Prostate gland (tissue), 2 donors: ENCODE measurements around the gene PRKAR2A. TPM values are rescaled to one million over a fixed set of nuclear protein-coding genes. Genes with fewer than 3 reads are reported as not detected.

Source experiments
- DNase-seq: peaks from one replicate; pipeline ENCODE4 v3.0.0-alpha.2; 2019; ENCODE audit warnings: low spot score
- H3K27ac ChIP-seq, 2 donors: fragments of 200-600 bp; sonication (generic); 2 replicates each; pipeline ENCODE4 v1.5.1; 2017 to 2019
- H3K27me3 ChIP-seq: fragments of 200-600 bp; sonication (generic); replicated peaks from 2 replicates; pipeline ENCODE4 v1.5.1; 2019; ENCODE audit not compliant: insufficient read depth
- H3K36me3 ChIP-seq, 2 donors: fragments of 200-600 bp; sonication (generic); 1 replicate in 1 of 2; 2 replicates in 1 of 2; pipeline versions ENCODE4 v1.5.1 to v1.8.1; 2017 to 2019
- H3K4me1 ChIP-seq: fragments of 200-600 bp; sonication (generic); replicated peaks from 2 replicates; pipeline ENCODE4 v1.5.1; 2019
- H3K4me3 ChIP-seq, 2 donors: fragments of 200-600 bp; sonication (generic); 2 replicates each; pipeline ENCODE4 v1.5.1; 2017 to 2019
- H3K9me3 ChIP-seq: fragments of 200-600 bp; sonication (generic); 2 replicates; pipeline ENCODE4 v1.5.1; 2017
- CTCF ChIP-seq, 4 experiments: fragments of 200-600 bp in 2 of 4; fragments of 450-650 bp in 2 of 4; sonication (generic) in 2 of 4; IDR thresholded peaks; 1 replicate in 3 of 4; 2 replicates in 1 of 4; pipeline ENCODE4 v1.5.1; 2016 to 2019; ENCODE audit warnings: antibody characterized with exemption in 4 of 4, mild to moderate bottlenecking in 2 of 4, moderate library complexity in 2 of 4
- POLR2A ChIP-seq: fragments of 450-650 bp; IDR thresholded peaks from one replicate; pipeline ENCODE4 v1.6.1; 2016; ENCODE audit warnings: antibody characterized with exemption, mild to moderate bottlenecking
- POLR2AphosphoS5 ChIP-seq: sonication (generic); formaldehyde crosslinking; IDR thresholded peaks from one replicate; pipeline ENCODE4 v1.6.1; 2017; ENCODE audit warnings: antibody characterized with exemption
- WGBS: methylation state at CpG from one replicate; pipeline ENCODE4 v1.1.5; 2018; 5-methylcytosine and 5-hydroxymethylcytosine counted together
- intact Hi-C: fragments of 100-400 bp; cut with DNase I; formaldehyde crosslinking; loops from one replicate; pipeline ENCODE4 v1.14.2; 2022
- total RNA-seq, 2 donors: library from RNA; depleted of rRNA; stranded (reverse); fragments of >200 nt; gene quantifications; one replicate each; pipeline ENCODE4 v1.1.0, GENCODE V29; 2016

Gene PRKAR2A
- total RNA-seq: 10 to 100 TPM; 33.7 to 35.3 TPM

GRCh38 chr3:48847504-48848423 lies at the start of gene PRKAR2A:
PRKAR2A (minus strand) TSS chr3:48847874; CDS start chr3:48847596, 278 bp downstream.
- H3K27ac ChIP-seq: peak within 1 kb of the TSS; percentile 97
- WGBS: 1% methylated on average over 54 of the region's 81 CpGs
- H3K27me3 ChIP-seq: no peaks in the 10 kb centered on the region
- TF ChIP-seq POLR2A (peak; percentile 82), CTCF (IDR thresholded peaks at IDR 0.05) (peak in 1 of 4 experiments; percentile 7), POLR2AphosphoS5 (peak; percentile 83)
- intact Hi-C loops: loop anchor here (5.0 kb wide), 2 partner anchors 100 to 160 kb away; partner anchors contain the start of gene NCKIPSD
- peak; percentile 88 for DNase-seq
- H3K36me3 ChIP-seq: no peaks in the 10 kb centered on the region
- no peaks in the 10 kb centered on the region for H3K9me3 ChIP-seq
- peak within 1 kb of the TSS; percentile 91 to 92 for H3K4me3 ChIP-seq
- peaks cover 11% of the 10 kb centered on the region for H3K4me1 ChIP-seq

- 92% methylated on average over 2 of the region's 2 CpGs for WGBS
- intact Hi-C loops: no loop called here
- DNase-seq: no peak
Measured at GRCh38 chr3:48896936-48897335, 49.3 kb upstream of the PRKAR2A start.

GRCh38 chr3:48894516-48894915 lies 46.8 kb upstream of the PRKAR2A start:
- over 99% methylated on average over 6 of the region's 6 CpGs for WGBS
- H3K27me3 ChIP-seq: no peaks in the 10 kb centered on the region

More at GRCh38 chr3:48896936-48897335, 49.3 kb upstream of the PRKAR2A start:
- Histone ChIP-seq H3K9me3 (no peaks in the 10 kb centered on the region), H3K27ac (no peak overlapping the region), H3K36me3 (no peaks in the 10 kb centered on the region), H3K4me1 (no peaks in the 10 kb centered on the region), H3K4me3 (no peak overlapping the region), H3K27me3 (no peaks in the 10 kb centered on the region)
- TF ChIP-seq CTCF (IDR thresholded peaks at IDR 0.05) (no peak), POLR2AphosphoS5 (no peak), POLR2A (no peak)

GRCh38 chr3:48891606-48892005 lies 43.9 kb upstream of the PRKAR2A start:
- H3K27me3 ChIP-seq: no peaks in the 10 kb centered on the region
- WGBS: 83% methylated on average over 8 of the region's 8 CpGs
- no peak for DNase-seq
- no peaks in the 10 kb centered on the region for H3K9me3 ChIP-seq
- no peaks in the 10 kb centered on the region for H3K36me3 ChIP-seq
- intact Hi-C loops: no loop called here
- no peaks in the 10 kb centered on the region for H3K4me1 ChIP-seq
- H3K27ac ChIP-seq: no peak overlapping the region
- TF ChIP-seq CTCF (IDR thresholded peaks at IDR 0.05): no peak
- TF ChIP-seq POLR2AphosphoS5: no peak
- no peak overlapping the region for H3K4me3 ChIP-seq

More at GRCh38 chr3:48894516-48894915, 46.8 kb upstream of the PRKAR2A start:
- Histone ChIP-seq H3K36me3 (no peaks in the 10 kb centered on the region), H3K9me3 (no peaks in the 10 kb centered on the region), H3K4me3 (no peak overlapping the region), H3K27ac (no peak overlapping the region), H3K4me1 (no peaks in the 10 kb centered on the region)
- intact Hi-C loops: no loop called here
- TF ChIP-seq CTCF (IDR thresholded peaks at IDR 0.05) (no peak), POLR2A (no peak), POLR2AphosphoS5 (no peak)
- no peak for DNase-seq
